ENCODE results near the gene HDAC1.
A peak's percentile ranks its signal among the peaks of the same experiment; 100 is the strongest.

HDAC1 gene

GRCh38 chr1:32358435-32358834 is 66.6 kb downstream of the HDAC1 start:
- Histone ChIP-seq H3K4me3 (ENCODE audit: low read depth, low read length) (no peak overlapping the region), H3K9me3 (ENCODE audit: control insufficient read depth, low read length) (no peaks in the 10 kb centered on the region), H2AFZ (no peak overlapping the region), H3K79me2 (no peaks in the 10 kb centered on the region), H3K27ac (no peak overlapping the region), H3K27me3 (ENCODE audit: control insufficient read depth, insufficient read depth, low read length) (no peaks in the 10 kb centered on the region), H3K36me3 (ENCODE audit: control insufficient read depth, insufficient read depth, low read length) (no peaks in the 10 kb centered on the region), H3K4me2 (ENCODE audit: low read length) (no peak overlapping the region), H3K9ac (no peak overlapping the region), H3K4me1 (no peaks in the 10 kb centered on the region)
- TF ChIP-seq, protein P1, sequence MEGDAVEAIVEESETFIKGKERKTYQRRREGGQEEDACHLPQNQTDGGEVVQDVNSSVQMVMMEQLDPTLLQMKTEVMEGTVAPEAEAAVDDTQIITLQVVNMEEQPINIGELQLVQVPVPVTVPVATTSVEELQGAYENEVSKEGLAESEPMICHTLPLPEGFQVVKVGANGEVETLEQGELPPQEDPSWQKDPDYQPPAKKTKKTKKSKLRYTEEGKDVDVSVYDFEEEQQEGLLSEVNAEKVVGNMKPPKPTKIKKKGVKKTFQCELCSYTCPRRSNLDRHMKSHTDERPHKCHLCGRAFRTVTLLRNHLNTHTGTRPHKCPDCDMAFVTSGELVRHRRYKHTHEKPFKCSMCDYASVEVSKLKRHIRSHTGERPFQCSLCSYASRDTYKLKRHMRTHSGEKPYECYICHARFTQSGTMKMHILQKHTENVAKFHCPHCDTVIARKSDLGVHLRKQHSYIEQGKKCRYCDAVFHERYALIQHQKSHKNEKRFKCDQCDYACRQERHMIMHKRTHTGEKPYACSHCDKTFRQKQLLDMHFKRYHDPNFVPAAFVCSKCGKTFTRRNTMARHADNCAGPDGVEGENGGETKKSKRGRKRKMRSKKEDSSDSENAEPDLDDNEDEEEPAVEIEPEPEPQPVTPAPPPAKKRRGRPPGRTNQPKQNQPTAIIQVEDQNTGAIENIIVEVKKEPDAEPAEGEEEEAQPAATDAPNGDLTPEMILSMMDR (IDR thresholded peaks at IDR 0.05), result no peak

DNA sequence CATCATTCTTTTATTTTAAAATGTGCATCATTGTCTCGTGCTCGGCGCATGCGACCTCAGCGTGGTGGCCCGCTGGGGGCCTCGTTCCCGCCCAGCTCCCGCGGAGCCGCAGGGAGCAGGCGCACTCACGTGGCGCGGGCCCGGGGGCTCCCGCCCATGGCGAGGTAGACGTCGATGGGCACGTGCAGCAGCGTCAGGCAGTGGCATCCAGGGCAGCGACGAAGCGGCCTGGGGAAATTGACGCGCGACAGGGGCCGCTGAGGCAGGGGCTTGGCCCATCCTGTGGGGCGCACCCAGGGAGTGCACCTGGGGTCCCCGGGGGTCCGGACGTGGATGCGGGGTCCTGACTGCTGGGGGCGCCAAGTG is 69.4 kb downstream of the HDAC1 start:
- Histone ChIP-seq H3K27me3 (ENCODE audit: control insufficient read depth, insufficient read depth, low read length) (no peaks in the 10 kb centered on the region), H3K4me1 (no peaks in the 10 kb centered on the region), H3K9me3 (ENCODE audit: control insufficient read depth, low read length) (no peaks in the 10 kb centered on the region), H3K9ac (no peak overlapping the region), H3K4me2 (ENCODE audit: low read length) (peak overlapping the region; percentile 61), H2AFZ (no peak overlapping the region), H3K36me3 (ENCODE audit: control insufficient read depth, insufficient read depth, low read length) (no peaks in the 10 kb centered on the region), H3K27ac (no peak overlapping the region), H3K4me3 (ENCODE audit: low read depth, low read length) (no peak overlapping the region), H3K79me2 (no peaks in the 10 kb centered on the region)
- TF ChIP-seq, protein P1 (IDR thresholded peaks at IDR 0.05), result no peak

DNA sequence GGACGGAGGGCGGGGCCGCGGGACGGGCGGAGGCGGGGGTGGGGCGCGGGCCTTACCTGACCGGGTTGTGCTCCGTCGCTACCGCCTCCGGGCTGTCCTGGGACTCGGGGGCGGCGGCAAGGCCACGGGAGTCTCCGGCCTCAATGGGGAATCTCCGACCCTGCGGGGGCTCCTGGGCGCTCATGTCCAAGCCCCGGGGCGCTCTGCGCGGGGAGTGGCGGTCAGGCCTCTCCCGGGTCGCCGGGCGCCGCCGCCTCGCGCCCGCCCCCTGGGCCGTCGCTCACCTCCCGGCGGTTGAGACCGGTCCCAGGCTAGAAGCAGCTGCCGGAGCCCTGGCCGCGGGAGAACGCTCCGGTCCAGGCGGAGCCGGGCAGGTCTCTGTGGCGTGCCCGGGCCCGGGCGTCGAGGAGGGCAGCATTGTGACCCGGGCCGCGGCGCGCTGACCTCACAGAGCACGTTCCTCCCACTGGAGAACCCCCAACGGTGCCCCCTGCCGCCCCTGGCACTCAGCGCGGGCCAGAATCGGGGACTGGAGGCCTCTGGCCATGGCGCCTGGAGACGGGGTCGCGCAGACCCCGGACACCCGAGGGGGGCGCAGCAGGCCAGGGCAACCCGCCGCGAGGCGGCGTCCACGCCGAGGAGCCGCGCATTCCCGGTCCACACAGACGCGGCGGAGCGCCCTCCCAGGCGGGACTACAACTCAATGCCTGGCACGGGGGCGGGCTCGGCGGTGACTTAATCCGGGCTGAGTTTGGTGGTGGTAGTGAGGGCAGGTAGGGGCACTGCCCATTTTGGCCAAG is 70.0 kb downstream of the HDAC1 start:
- Histone ChIP-seq H3K4me3 (ENCODE audit: low read depth, low read length) (no peak overlapping the region), H3K9ac (no peak overlapping the region)

DNA sequence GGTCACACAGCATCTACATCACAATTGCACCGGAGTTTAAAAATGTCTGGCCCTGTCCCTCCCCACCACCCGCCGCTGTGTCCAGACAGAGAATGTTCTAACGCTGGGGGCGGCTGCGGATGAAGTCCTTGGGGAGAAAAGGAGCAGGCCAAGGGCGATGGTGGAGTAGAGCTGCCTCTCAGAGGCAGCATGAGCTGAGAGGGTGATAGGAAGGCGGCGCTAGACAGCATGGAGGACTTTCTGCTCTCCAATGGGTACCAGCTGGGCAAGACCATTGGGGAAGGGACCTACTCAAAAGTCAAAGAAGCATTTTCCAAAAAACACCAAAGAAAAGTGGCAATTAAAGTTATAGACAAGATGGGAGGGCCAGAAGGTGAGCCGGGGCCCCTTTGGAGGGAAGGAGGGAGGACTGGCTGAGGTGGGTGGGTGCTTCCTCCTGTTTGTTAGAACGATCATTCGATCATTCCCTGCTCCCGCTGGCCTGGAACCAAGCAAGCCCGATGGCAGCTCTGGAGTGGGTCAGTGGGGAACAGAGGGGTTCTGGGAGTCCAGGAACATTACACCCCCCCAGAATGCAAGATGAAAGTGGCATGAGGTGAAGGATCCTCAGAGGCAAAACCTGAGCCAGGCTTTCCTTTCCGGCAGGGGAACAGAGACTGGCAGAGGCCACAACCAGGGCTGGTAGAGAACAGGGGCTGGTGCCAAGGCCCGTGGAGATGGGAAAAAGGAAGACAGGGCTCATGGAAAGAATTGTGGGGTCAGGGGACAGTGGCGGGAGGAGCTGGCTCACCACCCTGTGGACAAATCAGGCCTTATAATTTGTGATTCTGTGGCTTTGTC is 70.8 kb downstream of the HDAC1 start, which contains the start of the genes FAM229A and TSSK3:
Gene FAM229A (minus strand): TSS at position 12 of the 840 bp plus-strand sequence. CDS start 394 bp downstream, outside the sequence.
Gene TSSK3 (plus strand): TSS at position 66 of the 840 bp plus-strand sequence. CDS start 163 bp downstream, at position 229.
- Histone ChIP-seq H3K4me1 (no peaks in the 10 kb centered on the region), H3K27me3 (ENCODE audit: control insufficient read depth, insufficient read depth, low read length) (no peaks in the 10 kb centered on the region), H3K79me2 (no peaks in the 10 kb centered on the region), H3K9ac (no peak within 1 kb of the TSS), H3K4me2 (ENCODE audit: low read length) (peak within 1 kb of the TSS; percentile 61), H3K36me3 (ENCODE audit: control insufficient read depth, insufficient read depth, low read length) (no peaks in the 10 kb centered on the region), H3K27ac (no peak within 1 kb of the TSS), H3K4me3 (ENCODE audit: low read depth, low read length) (no peak within 1 kb of the TSS), H2AFZ (peak within 1 kb of the TSS; percentile 33), H3K9me3 (ENCODE audit: control insufficient read depth, low read length) (no peaks in the 10 kb centered on the region)
- TF ChIP-seq, protein P1 (IDR thresholded peaks at IDR 0.05), result no peak

More for the DNA sequence above, 70.0 kb downstream of the HDAC1 start:
- H3K4me2 ChIP-seq (ENCODE audit: low read length), result peak overlapping the region; percentile 61
- TF ChIP-seq, protein P1 (IDR thresholded peaks at IDR 0.05), result no peak
- no peaks in the 10 kb centered on the region for H3K79me2 ChIP-seq
- no peak overlapping the region for H3K27ac ChIP-seq
- H3K4me1 ChIP-seq, result no peaks in the 10 kb centered on the region
- H2AFZ ChIP-seq, result peak overlapping the region; percentile 33
- no peaks in the 10 kb centered on the region for H3K36me3 ChIP-seq (ENCODE audit: control insufficient read depth, insufficient read depth, low read length)
- H3K9me3 ChIP-seq (ENCODE audit: control insufficient read depth, low read length), result no peaks in the 10 kb centered on the region
- no peaks in the 10 kb centered on the region for H3K27me3 ChIP-seq (ENCODE audit: control insufficient read depth, insufficient read depth, low read length)

All from parathyroid adenoma (tissue), 2 donors.